Lung (tissue), 12 donors: ENCODE results near the gene APIP. TPM values are rescaled to one million over a fixed set of nuclear protein-coding genes. Genes with fewer than 3 reads are reported as not detected.

Experiments used
- ATAC-seq: fragments of 200-7000 bp; cut with Tn5 transposase; one replicate; pipeline ENCODE4 v1.9.1; 2020; ENCODE audit warnings: moderate number of reproducible peaks; ENCODE audit not compliant: insufficient read depth, low FRiP score
- DNase-seq, 3 donors: peaks; one replicate each; pipeline ENCODE4 v3.0.0-alpha.2; 2013 to 2017
- H3K27ac ChIP-seq, 2 donors: one replicate each; pipeline ENCODE4 v1.5.1; 2013; ENCODE audit warnings: mild to moderate bottlenecking in 2 of 2, moderate library complexity in 2 of 2, control low read depth in 1 of 2, inconsistent platforms in 1 of 2, low read depth in 1 of 2, low read length in 1 of 2
- H3K27me3 ChIP-seq, 3 donors: one replicate each; pipeline ENCODE4 v1.5.1; 2013; ENCODE audit warnings: low read length in 2 of 3; ENCODE audit not compliant: control insufficient read depth in 3 of 3, insufficient read depth in 3 of 3
- H3K36me3 ChIP-seq, 4 donors: one replicate each; pipeline ENCODE4 v1.5.1; 2013; ENCODE audit warnings: low read length in 4 of 4, mild to moderate bottlenecking in 1 of 4, moderate library complexity in 1 of 4; ENCODE audit not compliant: control insufficient read depth in 4 of 4, insufficient read depth in 4 of 4
- H3K4me1 ChIP-seq, 5 donors: one replicate each; pipeline ENCODE4 v1.5.1; 2013; ENCODE audit warnings: low read length in 5 of 5, mild to moderate bottlenecking in 2 of 5, moderate library complexity in 1 of 5; ENCODE audit not compliant: control insufficient read depth in 5 of 5, insufficient read depth in 5 of 5
- H3K4me3 ChIP-seq: one replicate; pipeline ENCODE4 v1.5.1; 2013; ENCODE audit warnings: mild to moderate bottlenecking, control low read depth, moderate library complexity
- H3K9ac ChIP-seq, 2 donors: one replicate each; pipeline ENCODE4 v1.5.1; 2013; ENCODE audit warnings: low read length in 2 of 2, control low read depth in 1 of 2; ENCODE audit not compliant: insufficient read depth in 1 of 2
- H3K9me3 ChIP-seq, 4 donors: one replicate each; pipeline ENCODE4 v1.5.1; 2013; ENCODE audit warnings: low read length in 3 of 4, mild to moderate bottlenecking in 1 of 4, moderate library complexity in 1 of 4; ENCODE audit not compliant: control insufficient read depth in 4 of 4, insufficient read depth in 3 of 4
- WGBS, 2 donors: extraction: QIAGEN DNeasy Blood & Tissue Kit; methylation state at CpG; one replicate each; pipeline ENCODE4 v1.1.7; 2013; 5-methylcytosine and 5-hydroxymethylcytosine counted together
- polyA plus RNA-seq, 2 donors: library from polyadenylated mRNA; stranded (reverse); fragments of 200-250 nt; gene quantifications; one replicate each; pipeline ENCODE4 v1.2.1, GENCODE V29; 2013
- total RNA-seq, 2 donors: library from RNA; depleted of rRNA in 1 of 2; stranded (reverse); fragments of >200 nt in 1 of 2; gene quantifications; one replicate each; pipeline ENCODE4 v1.2.1, GENCODE V29; 2014 to 2021
- TF ChIP-seq, protein P1 (sequence below): IDR thresholded peaks from 2 replicates; pipeline ENCODE4 v1.5.1; 2012; ENCODE audit warnings: mild to moderate bottlenecking; ENCODE audit errors: control extremely low read depth, extremely low read depth
- donor health status: control.
- donor health status: control.
- donor health status: Bipolar disorder and iron deficiency.
- donor health status: healthy.
- donor health status: DM: yes; HTN: yes; CAD: no.

APIP gene
- total and polyA plus RNA-seq, 4 donors: 21.7 to 28.9 (median 26.1) TPM

DNA sequence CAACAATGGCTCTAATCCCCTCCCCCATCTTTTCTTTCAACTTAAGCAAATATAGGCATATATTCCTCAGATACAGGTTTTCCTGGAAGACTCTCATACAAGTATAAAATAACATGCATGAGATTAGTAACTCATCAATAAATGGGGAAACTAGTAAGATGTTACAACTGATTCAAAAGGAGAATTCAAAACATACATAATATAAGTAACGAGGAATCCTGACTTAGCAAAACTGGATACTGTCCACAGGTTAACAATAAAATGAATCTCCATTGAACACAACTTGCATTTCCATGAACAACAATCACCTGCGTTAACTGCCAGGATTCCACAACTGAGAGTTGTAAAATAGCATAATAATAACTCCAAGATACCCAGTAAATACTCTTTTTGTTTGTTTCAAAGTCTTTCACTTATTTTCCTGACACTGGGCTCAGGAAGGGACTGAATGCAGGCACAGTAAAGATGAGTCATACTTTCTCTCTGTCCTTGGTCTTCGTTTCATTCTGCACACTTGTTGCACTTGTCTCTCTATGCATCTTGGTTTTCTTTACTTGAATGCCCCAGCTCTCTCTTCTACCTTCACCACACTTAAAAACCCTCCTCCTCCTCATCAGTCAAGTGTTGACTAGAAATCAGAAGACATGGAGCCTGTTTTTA, 8.1 kb downstream of the APIP start:
- peaks cover 2 to 26% (median 6%) of the 10 kb centered on the region in 4 donors for H3K36me3 ChIP-seq
- H3K27ac ChIP-seq: no peak overlapping the region
- no peak overlapping the region for H3K4me3 ChIP-seq
- TF ChIP-seq, protein P1, sequence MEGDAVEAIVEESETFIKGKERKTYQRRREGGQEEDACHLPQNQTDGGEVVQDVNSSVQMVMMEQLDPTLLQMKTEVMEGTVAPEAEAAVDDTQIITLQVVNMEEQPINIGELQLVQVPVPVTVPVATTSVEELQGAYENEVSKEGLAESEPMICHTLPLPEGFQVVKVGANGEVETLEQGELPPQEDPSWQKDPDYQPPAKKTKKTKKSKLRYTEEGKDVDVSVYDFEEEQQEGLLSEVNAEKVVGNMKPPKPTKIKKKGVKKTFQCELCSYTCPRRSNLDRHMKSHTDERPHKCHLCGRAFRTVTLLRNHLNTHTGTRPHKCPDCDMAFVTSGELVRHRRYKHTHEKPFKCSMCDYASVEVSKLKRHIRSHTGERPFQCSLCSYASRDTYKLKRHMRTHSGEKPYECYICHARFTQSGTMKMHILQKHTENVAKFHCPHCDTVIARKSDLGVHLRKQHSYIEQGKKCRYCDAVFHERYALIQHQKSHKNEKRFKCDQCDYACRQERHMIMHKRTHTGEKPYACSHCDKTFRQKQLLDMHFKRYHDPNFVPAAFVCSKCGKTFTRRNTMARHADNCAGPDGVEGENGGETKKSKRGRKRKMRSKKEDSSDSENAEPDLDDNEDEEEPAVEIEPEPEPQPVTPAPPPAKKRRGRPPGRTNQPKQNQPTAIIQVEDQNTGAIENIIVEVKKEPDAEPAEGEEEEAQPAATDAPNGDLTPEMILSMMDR: no peak
- H3K27me3 ChIP-seq: no peaks in the 10 kb centered on the region
- peaks cover 0 to 2% (median 0%) of the 10 kb centered on the region in 5 donors for H3K4me1 ChIP-seq
- H3K9me3 ChIP-seq: peaks cover 0 to 3% (median 0%) of the 10 kb centered on the region in 4 donors
- WGBS, 2 donors: 92 to 94% methylated on average over 3 of the region's 3 CpGs
- no peak overlapping the region for H3K9ac ChIP-seq
- DNase-seq: no peak
- no peak for ATAC-seq

DNA sequence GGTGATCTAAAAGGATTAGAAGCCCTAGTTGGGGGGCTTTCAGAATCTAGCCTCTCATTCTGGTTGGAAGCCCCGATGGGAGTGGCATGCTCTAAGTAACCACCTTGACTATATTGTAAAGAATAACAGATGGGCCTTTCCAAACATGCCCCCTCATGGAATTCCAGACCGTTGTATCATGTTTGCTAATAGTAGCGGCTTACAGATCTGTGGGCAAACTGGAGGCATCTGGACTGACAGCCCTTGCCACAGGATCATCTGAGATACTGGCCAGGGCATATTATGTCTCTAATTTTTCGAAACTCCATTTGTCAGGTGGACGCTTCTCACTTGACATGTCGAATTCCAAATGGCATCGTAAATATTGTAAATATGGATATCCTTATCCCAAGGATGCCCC, 10.5 kb downstream of the APIP start:
- Histone ChIP-seq H3K36me3 (peaks cover 2 to 28% (median 12%) of the 10 kb centered on the region in 4 donors), H3K4me1 (peaks cover 0 to 2% (median 0%) of the 10 kb centered on the region in 5 donors), H3K9me3 (peaks cover 0 to 9% (median 2%) of the 10 kb centered on the region in 4 donors), H3K4me3 (no peak overlapping the region), H3K27me3 (no peaks in the 10 kb centered on the region), H3K9ac (no peak overlapping the region), H3K27ac (no peak overlapping the region)
- 96% methylated on average over 7 of the region's 7 CpGs for WGBS, 2 donors
- DNase-seq (no peak), ATAC-seq (no peak)
- TF ChIP-seq, protein P1: no peak

DNA sequence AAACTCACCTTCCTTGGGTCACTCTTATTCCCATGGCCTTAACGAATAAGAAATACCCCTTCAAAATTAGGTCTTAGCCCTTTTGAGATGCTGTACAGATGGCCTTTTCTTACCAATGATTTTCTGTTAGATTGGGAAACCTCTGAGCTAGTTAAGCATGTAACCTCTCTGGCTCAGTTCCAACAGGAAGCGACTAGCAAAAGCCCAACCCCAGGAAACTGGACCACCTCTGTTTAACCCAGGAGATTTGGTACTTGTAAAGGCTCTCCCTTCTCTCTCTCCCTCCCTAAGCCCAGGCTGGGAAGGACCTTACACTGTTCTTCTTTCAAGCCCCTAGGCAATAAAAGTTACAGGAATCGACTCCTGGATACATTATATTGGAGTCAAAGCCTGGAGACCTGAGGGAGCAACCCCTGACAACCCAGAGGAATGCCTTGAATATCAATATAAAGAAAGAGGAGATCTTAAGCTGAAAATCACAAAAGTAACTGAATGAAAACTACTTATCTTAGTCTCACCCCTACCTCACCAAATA, 11.7 kb downstream of the APIP start:
- Histone ChIP-seq H3K27me3 (no peaks in the 10 kb centered on the region), H3K9ac (no peak overlapping the region), H3K27ac (no peak overlapping the region), H3K9me3 (peaks cover 0 to 17% (median 11%) of the 10 kb centered on the region in 4 donors), H3K4me1 (peaks cover 0 to 2% (median 0%) of the 10 kb centered on the region in 5 donors), H3K4me3 (no peak overlapping the region), H3K36me3 (peaks cover 2 to 25% (median 12%) of the 10 kb centered on the region in 4 donors)
- no peak for DNase-seq
- WGBS, 2 donors: 80 to 90% methylated on average over 3 of the region's 3 CpGs
- ATAC-seq: no peak
- TF ChIP-seq, protein P1: no peak
